Natural killer cell (primary cell): Measurements from ENCODE around the gene PSMD4. TPM values are rescaled to one million over a fixed set of nuclear protein-coding genes. Genes with fewer than 3 reads are reported as not detected.

ENCODE experiments used
- ATAC-seq, 3 donors: fragments of 150-1000 bp in 2 of 3; fragments of 200-7000 bp in 1 of 3; cut with Tn5 transposase; 1 replicate in 1 of 3; 2 replicates in 2 of 3; pipeline ENCODE4 v1.10.0; 2021; ENCODE audit warnings: mild to moderate bottlenecking in 2 of 3, moderate library complexity in 2 of 3
- DNase-seq, 2 donors: peaks; one replicate each; pipeline versions ENCODE4 v3.0.0 to v3.0.0-alpha.2; 2013 to 2021; ENCODE audit warnings: mixed read lengths in 1 of 2
- H3K27ac ChIP-seq: one replicate; pipeline ENCODE4 v1.5.1; 2013; ENCODE audit warnings: mild to moderate bottlenecking, low read length
- H3K27me3 ChIP-seq: one replicate; pipeline ENCODE4 v1.6.1; 2013; ENCODE audit warnings: low read length; ENCODE audit not compliant: control insufficient read depth, insufficient read depth
- H3K36me3 ChIP-seq: one replicate; pipeline ENCODE4 v1.6.1; 2013; ENCODE audit warnings: low read length; ENCODE audit not compliant: control insufficient read depth, insufficient read depth
- H3K4me1 ChIP-seq: one replicate; pipeline ENCODE4 v1.6.1; 2013; ENCODE audit warnings: low read length; ENCODE audit not compliant: control insufficient read depth, insufficient read depth
- H3K4me3 ChIP-seq: one replicate; pipeline ENCODE4 v1.5.1; 2013; ENCODE audit warnings: low read length
- H3K9me3 ChIP-seq: one replicate; pipeline ENCODE4 v1.6.1; 2013; ENCODE audit warnings: low read length; ENCODE audit not compliant: control insufficient read depth, insufficient read depth
- H3K27ac Mint-ChIP-seq, 2 donors: one replicate each; pipeline ENCODE4 v1.8.0; 2022; ENCODE audit warnings: mild to moderate bottlenecking in 2 of 2, mixed read lengths in 2 of 2, moderate library complexity in 1 of 2
- H3K27me3 Mint-ChIP-seq, 2 donors: one replicate each; pipeline ENCODE4 v1.8.0; 2022; ENCODE audit warnings: low read depth in 2 of 2, mixed read lengths in 2 of 2
- H3K36me3 Mint-ChIP-seq: one replicate; pipeline ENCODE4 v1.8.0; 2022; ENCODE audit warnings: mixed read lengths
- H3K4me1 Mint-ChIP-seq, 2 donors: one replicate each; pipeline ENCODE4 v1.8.0; 2022; ENCODE audit warnings: mixed read lengths in 2 of 2
- H3K4me3 Mint-ChIP-seq: one replicate; pipeline ENCODE4 v1.8.0; 2022; ENCODE audit warnings: mild to moderate bottlenecking, moderate library complexity, mixed read lengths
- H3K9me3 Mint-ChIP-seq, 2 donors: one replicate each; pipeline ENCODE4 v1.8.0; 2022; ENCODE audit warnings: mixed read lengths in 2 of 2
- WGBS: methylation state at CpG from one replicate; pipeline ENCODE4 v1.1.7; 2013; ENCODE audit warnings: missing lambda C conversion rate; ENCODE audit not compliant: insufficient coverage; 5-methylcytosine and 5-hydroxymethylcytosine counted together
- intact Hi-C: fragments of 100-400 bp; cut with micrococcal nuclease; formaldehyde crosslinking; loops from one replicate; pipeline ENCODE4 v1.14.2; 2022
- total RNA-seq, 4 donors: library from RNA; stranded (reverse); fragments of 120-200 nt in 1 of 4; gene quantifications; one replicate each; pipeline versions ENCODE4 v1.2.3 to v1.2.4, GENCODE V29; 2013 to 2022
- TF ChIP-seq, protein P1 (sequence below): fragments of 200-600 bp; IDR thresholded peaks from one replicate; pipeline ENCODE4 v1.8.0; 2022; ENCODE audit warnings: antibody characterized with exemption

Gene PSMD4
- total RNA-seq, 3 donors from 2014 or later (not counting 1 experiment from before 2014, with no cell fraction given): 94.2 to 101 (median 99.3) TPM

DNA sequence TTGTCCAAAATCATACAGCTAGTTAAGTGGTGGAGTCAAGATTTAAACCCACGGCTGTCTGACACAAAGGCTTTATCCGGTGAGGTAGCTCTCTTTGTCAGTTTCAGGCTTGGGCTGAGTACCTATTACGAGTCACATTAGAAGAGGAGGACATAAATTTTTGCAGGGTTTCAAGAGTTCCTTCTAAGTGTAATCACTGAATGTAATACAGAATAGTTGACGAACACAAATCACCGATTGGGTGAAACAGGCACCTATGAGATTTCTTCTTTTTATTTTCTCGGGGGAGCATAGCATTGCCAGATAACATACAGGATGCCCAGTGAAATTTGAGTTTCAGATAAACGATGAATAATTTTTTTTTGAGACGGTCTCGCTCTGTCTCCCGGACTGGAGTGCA is 847 bp downstream of the PSMD4 start:
- H3K27ac ChIP-seq: peak overlapping the region; percentile 79
- H3K36me3 ChIP-seq: no peaks in the 10 kb centered on the region
- Mint-ChIP-seq H3K9me3 (no peaks in the 10 kb centered on the region), H3K27me3 (no peaks in the 10 kb centered on the region), H3K27ac (peak overlapping the region; percentile 94 to 97), H3K4me3 (peak overlapping the region; percentile 96), H3K4me1 (peaks cover 31 to 32% of the 10 kb centered on the region in 2 donors), H3K36me3 (no peaks in the 10 kb centered on the region)
- ATAC-seq (no peak), DNase-seq (peak in 1 of 2 donors; percentile 25)
- no peaks in the 10 kb centered on the region for H3K27me3 ChIP-seq
- peaks cover 15% of the 10 kb centered on the region for H3K4me1 ChIP-seq
- no peaks in the 10 kb centered on the region for H3K9me3 ChIP-seq
- 55% methylated on average over 10 of the region's 10 CpGs for WGBS
- intact Hi-C loops: loop anchor here (10.0 kb wide), 1 partner anchor 231 kb away; no protein-coding TSS in a partner anchor
- peak overlapping the region; percentile 81 for H3K4me3 ChIP-seq
- TF ChIP-seq, protein P1, sequence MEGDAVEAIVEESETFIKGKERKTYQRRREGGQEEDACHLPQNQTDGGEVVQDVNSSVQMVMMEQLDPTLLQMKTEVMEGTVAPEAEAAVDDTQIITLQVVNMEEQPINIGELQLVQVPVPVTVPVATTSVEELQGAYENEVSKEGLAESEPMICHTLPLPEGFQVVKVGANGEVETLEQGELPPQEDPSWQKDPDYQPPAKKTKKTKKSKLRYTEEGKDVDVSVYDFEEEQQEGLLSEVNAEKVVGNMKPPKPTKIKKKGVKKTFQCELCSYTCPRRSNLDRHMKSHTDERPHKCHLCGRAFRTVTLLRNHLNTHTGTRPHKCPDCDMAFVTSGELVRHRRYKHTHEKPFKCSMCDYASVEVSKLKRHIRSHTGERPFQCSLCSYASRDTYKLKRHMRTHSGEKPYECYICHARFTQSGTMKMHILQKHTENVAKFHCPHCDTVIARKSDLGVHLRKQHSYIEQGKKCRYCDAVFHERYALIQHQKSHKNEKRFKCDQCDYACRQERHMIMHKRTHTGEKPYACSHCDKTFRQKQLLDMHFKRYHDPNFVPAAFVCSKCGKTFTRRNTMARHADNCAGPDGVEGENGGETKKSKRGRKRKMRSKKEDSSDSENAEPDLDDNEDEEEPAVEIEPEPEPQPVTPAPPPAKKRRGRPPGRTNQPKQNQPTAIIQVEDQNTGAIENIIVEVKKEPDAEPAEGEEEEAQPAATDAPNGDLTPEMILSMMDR: no peak

DNA sequence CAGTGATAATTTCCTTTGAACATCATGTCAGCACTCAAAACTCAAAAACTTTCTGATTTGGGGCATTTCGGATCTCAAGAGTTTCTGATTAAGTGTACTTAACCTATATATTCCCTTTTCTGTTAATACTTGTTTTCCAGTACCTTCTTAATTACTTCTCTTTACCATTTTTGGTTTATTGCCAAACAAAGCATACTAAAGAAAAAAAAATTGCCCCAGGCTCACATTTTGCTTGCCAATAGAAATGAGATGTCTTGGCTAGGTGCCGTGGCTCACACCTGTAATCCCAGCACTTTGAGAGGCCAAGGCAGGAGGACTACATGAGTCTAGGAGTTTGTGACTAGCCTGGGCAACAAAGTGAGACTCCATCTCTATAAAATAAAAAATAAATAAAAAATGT is 4.8 kb downstream of the PSMD4 start:
- Histone ChIP-seq H3K4me1 (peaks cover 9% of the 10 kb centered on the region), H3K4me3 (no peak overlapping the region), H3K27ac (no peak overlapping the region), H3K36me3 (peaks cover 20% of the 10 kb centered on the region), H3K9me3 (no peaks in the 10 kb centered on the region), H3K27me3 (no peaks in the 10 kb centered on the region)
- H3K9me3 Mint-ChIP-seq: no peaks in the 10 kb centered on the region
- H3K4me1 Mint-ChIP-seq: peaks cover 30% of the 10 kb centered on the region in 2 donors
- H3K4me3 Mint-ChIP-seq: no peak overlapping the region
- 100% methylated on average over 2 of the region's 2 CpGs for WGBS
- DNase-seq (no peak), ATAC-seq (no peak)
- intact Hi-C loops: loop anchor here (10.0 kb wide), 1 partner anchor 235 kb away; no protein-coding TSS in a partner anchor
- H3K27me3 Mint-ChIP-seq: no peaks in the 10 kb centered on the region
- no peak overlapping the region for H3K27ac Mint-ChIP-seq
- H3K36me3 Mint-ChIP-seq: peaks cover under 1% of the 10 kb centered on the region
- TF ChIP-seq, protein P1: no peak

DNA sequence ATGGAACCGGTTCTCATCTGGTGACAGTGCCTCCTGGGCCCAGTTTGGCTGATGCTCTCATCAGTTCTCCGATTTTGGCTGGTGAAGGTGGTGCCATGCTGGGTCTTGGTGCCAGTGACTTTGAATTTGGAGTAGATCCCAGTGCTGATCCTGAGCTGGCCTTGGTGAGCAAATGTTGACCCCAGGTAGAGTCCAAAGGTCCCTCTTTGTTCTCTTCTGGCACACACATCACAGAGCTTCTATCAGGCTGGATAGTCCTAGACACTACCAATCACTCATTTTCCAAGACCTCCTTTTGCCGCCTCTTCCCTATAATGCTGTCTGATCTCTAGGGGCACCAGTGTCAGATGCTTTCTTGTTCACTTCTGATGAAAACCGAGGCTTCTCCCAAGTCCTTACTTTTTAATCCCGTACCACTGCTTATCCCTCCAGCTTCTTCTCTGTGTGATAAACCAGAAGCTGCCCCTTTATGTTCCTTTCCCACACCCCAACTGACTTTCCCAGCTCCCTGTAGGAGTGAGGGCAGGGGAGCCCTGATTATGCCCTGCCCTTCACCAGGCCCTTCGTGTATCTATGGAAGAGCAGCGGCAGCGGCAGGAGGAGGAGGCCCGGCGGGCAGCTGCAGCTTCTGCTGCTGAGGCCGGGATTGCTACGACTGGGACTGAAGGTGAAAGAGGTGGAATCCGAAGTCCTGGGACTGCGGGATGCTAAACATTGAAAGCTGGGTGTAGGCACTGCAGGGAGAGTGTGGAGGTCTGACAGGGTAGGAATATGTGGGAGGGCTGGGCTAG is 11.1 kb downstream of the PSMD4 start:
- ATAC-seq: no peak
- no peaks in the 10 kb centered on the region for H3K9me3 Mint-ChIP-seq
- peaks cover 59% of the 10 kb centered on the region for H3K36me3 ChIP-seq
- peaks cover 8% of the 10 kb centered on the region for H3K36me3 Mint-ChIP-seq
- WGBS: 94% methylated on average over 14 of the region's 14 CpGs
- H3K27ac Mint-ChIP-seq: peak overlapping the region in 1 of 2 donors; percentile 39
- DNase-seq: no peak
- peaks cover 0 to 4% of the 10 kb centered on the region in 2 donors for H3K4me1 Mint-ChIP-seq
- H3K27me3 Mint-ChIP-seq: no peaks in the 10 kb centered on the region
- no peaks in the 10 kb centered on the region for H3K4me1 ChIP-seq
- H3K9me3 ChIP-seq: no peaks in the 10 kb centered on the region
- H3K27me3 ChIP-seq: no peaks in the 10 kb centered on the region
- no peak overlapping the region for H3K4me3 ChIP-seq
- TF ChIP-seq, protein P1: no peak
- no peak overlapping the region for H3K27ac ChIP-seq
- no peak overlapping the region for H3K4me3 Mint-ChIP-seq
- intact Hi-C loops: no loop called here
